HEK293 (cell line): ENCODE data around the gene CRY2.

Experiments
- CTCF ChIA-PET: fragments of 350-600 bp; formaldehyde crosslinking; extraction: SDS; loops from one replicate; lab custom pipeline; 2021; ENCODE audit warnings: antibody characterized with exemption; lab: Yijun Ruan, JAX
- POLR2A ChIA-PET: fragments of 300-600 bp; formaldehyde crosslinking; extraction: SDS; loops from one replicate; lab custom pipeline; 2020; ENCODE audit warnings: antibody characterized with exemption, inconsistent platforms; lab: Yijun Ruan, JAX
- H3K27ac ChIP-seq: fragments of 200-500 bp; sonication (Bioruptor generic); 2 replicates; pipeline ENCODE4 v1.5.1; 2014; ENCODE audit warnings: low read depth, low read length, control low read depth, inconsistent platforms; ENCODE audit errors: extremely low read depth
- H3K36me3 ChIP-seq, 2 experiments: fragments of 200-500 bp in 1 of 2; sonication (Bioruptor generic) in 1 of 2; 1 replicate in 1 of 2; 2 replicates in 1 of 2; pipeline ENCODE4 v1.5.1; 2014 to 2017; ENCODE audit warnings: inconsistent platforms in 2 of 2, low read length in 2 of 2; ENCODE audit not compliant: control insufficient read depth in 2 of 2, insufficient read depth in 1 of 2
- H3K4me1 ChIP-seq: fragments of 200-500 bp; sonication (Bioruptor generic); 2 replicates; pipeline ENCODE4 v1.5.1; 2014; ENCODE audit warnings: mild to moderate bottlenecking, low read length, inconsistent platforms; ENCODE audit not compliant: control insufficient read depth, insufficient read depth
- H3K4me3 ChIP-seq: 2 replicates; pipeline ENCODE4 v1.5.1; 2011; ENCODE audit warnings: low read depth, mild to moderate bottlenecking, control low read depth, low read length, moderate library complexity
- H3K9me3 ChIP-seq: fragments of 200-500 bp; sonication (Bioruptor generic); 2 replicates; pipeline ENCODE4 v1.5.1; 2014; ENCODE audit warnings: low read depth, low read length, inconsistent platforms; ENCODE audit not compliant: control insufficient read depth, insufficient read depth
- GLI4 ChIP-seq: fragments of 450-650 bp; formaldehyde crosslinking; IDR thresholded peaks from 2 replicates; pipeline ENCODE4 v1.5.1; 2016; ENCODE audit warnings: missing biosample characterization, missing genetic modification characterization
- IKZF3 ChIP-seq: fragments of 450-650 bp; IDR thresholded peaks from 2 replicates; pipeline ENCODE4 v1.5.0; 2018; ENCODE audit warnings: missing biosample characterization, mild to moderate bottlenecking, missing genetic modification characterization, moderate library complexity
- KLF16 ChIP-seq: fragments of 450-650 bp; formaldehyde crosslinking; IDR thresholded peaks from 2 replicates; pipeline ENCODE4 v1.5.1; 2017; ENCODE audit warnings: missing biosample characterization, missing genetic modification characterization
- KLF9 ChIP-seq: fragments of 450-650 bp; formaldehyde crosslinking; IDR thresholded peaks from 2 replicates; pipeline ENCODE4 v1.5.1; 2016; ENCODE audit warnings: missing biosample characterization, missing genetic modification characterization, low read depth
- RBAK ChIP-seq: fragments of 450-650 bp; formaldehyde crosslinking; IDR thresholded peaks from 2 replicates; pipeline ENCODE4 v1.5.1; 2016; ENCODE audit warnings: missing biosample characterization, missing genetic modification characterization
- YY1 ChIP-seq: fragments of 450-650 bp; formaldehyde crosslinking; IDR thresholded peaks from 2 replicates; pipeline ENCODE4 v1.5.1; 2018; ENCODE audit warnings: missing biosample characterization, missing genetic modification characterization
- ZBTB10 ChIP-seq: fragments of 450-650 bp; formaldehyde crosslinking; IDR thresholded peaks from 2 replicates; pipeline ENCODE4 v1.5.1; 2016; ENCODE audit warnings: missing biosample characterization, missing genetic modification characterization
- ZEB2 ChIP-seq: fragments of 450-650 bp; formaldehyde crosslinking; IDR thresholded peaks from 2 replicates; pipeline ENCODE4 v1.5.1; 2016; ENCODE audit warnings: missing biosample characterization, missing genetic modification characterization
- ZNF221 ChIP-seq: fragments of 450-650 bp; formaldehyde crosslinking; IDR thresholded peaks from 2 replicates; pipeline ENCODE4 v1.5.1; 2017; ENCODE audit warnings: missing biosample characterization, missing genetic modification characterization, borderline replicate concordance
- ZNF426 ChIP-seq: fragments of 450-650 bp; formaldehyde crosslinking; IDR thresholded peaks from 2 replicates; pipeline ENCODE4 v1.5.1; 2017; ENCODE audit warnings: missing biosample characterization, missing genetic modification characterization, mild to moderate bottlenecking, inconsistent platforms, moderate library complexity
- ZNF626 ChIP-seq: fragments of 450-650 bp; sonication (Bioruptor Pico); formaldehyde crosslinking; IDR thresholded peaks from 2 replicates; pipeline ENCODE4 v1.5.1; 2018; ENCODE audit warnings: missing biosample characterization, missing genetic modification characterization, inconsistent platforms
- ZNF768 ChIP-seq: fragments of 450-650 bp; formaldehyde crosslinking; IDR thresholded peaks from 2 replicates; pipeline ENCODE4 v1.5.1; 2018; ENCODE audit warnings: missing biosample characterization, mild to moderate bottlenecking, missing genetic modification characterization
- TF ChIP-seq, protein P1 (sequence below): fragments of 450-650 bp; IDR thresholded peaks from 2 replicates; pipeline ENCODE4 v1.5.1; 2018; ENCODE audit warnings: missing biosample characterization, mild to moderate bottlenecking, missing genetic modification characterization
- TF ChIP-seq, protein P2 (sequence below): fragments of 450-650 bp; formaldehyde crosslinking; IDR thresholded peaks from 2 replicates; pipeline ENCODE4 v1.5.1; 2016; ENCODE audit warnings: missing biosample characterization, missing genetic modification characterization

CRY2 gene

GRCh38 chr11:45828996-45829395 is 18.3 kb upstream of the CRY2 start (continued):
- TF ChIP-seq ZBTB10 (tag by site-specific recombination) (no peak), GLI4 (no peak), ZNF626 (tag by site-specific recombination) (no peak), ZNF426 (tag by site-specific recombination) (no peak)
- TF ChIP-seq, protein P1, sequence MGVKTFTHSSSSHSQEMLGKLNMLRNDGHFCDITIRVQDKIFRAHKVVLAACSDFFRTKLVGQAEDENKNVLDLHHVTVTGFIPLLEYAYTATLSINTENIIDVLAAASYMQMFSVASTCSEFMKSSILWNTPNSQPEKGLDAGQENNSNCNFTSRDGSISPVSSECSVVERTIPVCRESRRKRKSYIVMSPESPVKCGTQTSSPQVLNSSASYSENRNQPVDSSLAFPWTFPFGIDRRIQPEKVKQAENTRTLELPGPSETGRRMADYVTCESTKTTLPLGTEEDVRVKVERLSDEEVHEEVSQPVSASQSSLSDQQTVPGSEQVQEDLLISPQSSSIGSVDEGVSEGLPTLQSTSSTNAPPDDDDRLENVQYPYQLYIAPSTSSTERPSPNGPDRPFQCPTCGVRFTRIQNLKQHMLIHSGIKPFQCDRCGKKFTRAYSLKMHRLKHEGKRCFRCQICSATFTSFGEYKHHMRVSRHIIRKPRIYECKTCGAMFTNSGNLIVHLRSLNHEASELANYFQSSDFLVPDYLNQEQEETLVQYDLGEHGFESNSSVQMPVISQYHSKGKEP (tag by site-specific recombination): no peak

DNA sequence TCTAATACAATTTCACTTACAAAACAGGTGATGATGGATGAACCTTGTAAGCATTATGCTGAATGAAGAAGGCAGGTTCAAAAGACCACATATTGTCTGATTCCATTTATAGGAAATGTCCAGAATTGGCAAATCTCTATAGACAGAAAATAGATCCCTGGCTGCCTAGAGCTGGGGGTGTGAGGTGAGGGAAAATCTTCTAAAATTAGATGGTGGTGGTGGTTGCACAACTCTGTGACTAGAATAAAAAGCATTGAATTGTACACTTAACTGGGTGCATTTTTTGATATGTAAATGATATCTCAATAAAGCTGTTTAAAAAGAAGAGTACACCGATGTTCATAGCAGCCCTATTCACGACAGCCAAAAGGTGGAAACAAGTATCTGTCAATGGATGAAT is 16.7 kb upstream of the CRY2 start:
- CTCF ChIA-PET: interaction anchor here (0.7 to 1.8 kb wide), 2 partner anchors 12 to 49 kb away, joined by 3 to 14 read pairs; no protein-coding TSS in a partner anchor
- Histone ChIP-seq H3K27ac (no peak overlapping the region), H3K9me3 (no peaks in the 10 kb centered on the region), H3K4me1 (no peaks in the 10 kb centered on the region), H3K4me3 (no peak overlapping the region), H3K36me3 (no peaks in the 10 kb centered on the region)
- POLR2A ChIA-PET: no interaction called here
- TF ChIP-seq ZNF221 (tag by site-specific recombination) (no peak), GLI4 (no peak), KLF9 (tag by site-specific recombination) (no peak), KLF16 (no peak)
- TF ChIP-seq, all 188 proteins: peak for 0

DNA sequence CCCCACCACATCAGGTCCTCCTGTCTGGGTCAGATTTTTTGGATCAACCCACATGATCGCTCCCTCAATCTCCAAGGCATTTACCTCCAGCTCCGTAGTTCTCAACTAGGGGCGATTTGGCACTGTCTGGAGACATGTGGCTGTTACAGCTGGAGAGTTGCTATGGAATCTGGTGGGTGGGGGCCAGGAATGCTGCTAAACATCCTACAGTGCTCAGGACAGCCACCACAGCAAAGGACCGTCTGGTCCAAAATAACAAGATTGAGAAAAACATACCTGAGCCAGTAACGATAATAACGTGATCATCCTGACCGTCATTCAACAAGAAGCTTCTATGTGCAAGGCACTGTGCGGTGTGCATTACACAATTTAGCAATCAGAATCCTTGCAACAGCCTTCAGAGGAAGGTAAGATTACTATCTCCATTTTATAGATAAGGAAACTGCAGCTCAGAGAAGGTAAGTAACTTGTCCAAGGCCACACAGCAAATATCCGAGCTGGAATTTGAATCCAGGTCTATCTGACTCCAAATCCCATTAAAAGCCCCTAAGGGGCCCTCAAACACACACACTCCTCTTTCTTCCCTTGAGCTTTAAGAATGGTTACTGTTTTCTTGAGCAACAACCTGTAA is 14.3 kb upstream of the CRY2 start:
- ChIA-PET CTCF (interaction anchor here (0.8 to 1.6 kb wide), 2 partner anchors 10 to 21 kb away, joined by 3 to 12 read pairs; no protein-coding TSS in a partner anchor), POLR2A (no interaction called here)
- Histone ChIP-seq H3K4me1 (no peaks in the 10 kb centered on the region), H3K36me3 (no peaks in the 10 kb centered on the region), H3K9me3 (no peaks in the 10 kb centered on the region), H3K4me3 (no peak overlapping the region), H3K27ac (no peak overlapping the region)
- TF ChIP-seq YY1 (tag by site-specific recombination) (no peak), ZNF768 (tag by site-specific recombination) (peak; percentile 38; the same call in 1 of the 2 replicates), RBAK (tag by site-specific recombination) (no peak), IKZF3 (tag by site-specific recombination) (no peak), ZEB2 (tag by site-specific recombination) (no peak)
- TF ChIP-seq, protein P2, sequence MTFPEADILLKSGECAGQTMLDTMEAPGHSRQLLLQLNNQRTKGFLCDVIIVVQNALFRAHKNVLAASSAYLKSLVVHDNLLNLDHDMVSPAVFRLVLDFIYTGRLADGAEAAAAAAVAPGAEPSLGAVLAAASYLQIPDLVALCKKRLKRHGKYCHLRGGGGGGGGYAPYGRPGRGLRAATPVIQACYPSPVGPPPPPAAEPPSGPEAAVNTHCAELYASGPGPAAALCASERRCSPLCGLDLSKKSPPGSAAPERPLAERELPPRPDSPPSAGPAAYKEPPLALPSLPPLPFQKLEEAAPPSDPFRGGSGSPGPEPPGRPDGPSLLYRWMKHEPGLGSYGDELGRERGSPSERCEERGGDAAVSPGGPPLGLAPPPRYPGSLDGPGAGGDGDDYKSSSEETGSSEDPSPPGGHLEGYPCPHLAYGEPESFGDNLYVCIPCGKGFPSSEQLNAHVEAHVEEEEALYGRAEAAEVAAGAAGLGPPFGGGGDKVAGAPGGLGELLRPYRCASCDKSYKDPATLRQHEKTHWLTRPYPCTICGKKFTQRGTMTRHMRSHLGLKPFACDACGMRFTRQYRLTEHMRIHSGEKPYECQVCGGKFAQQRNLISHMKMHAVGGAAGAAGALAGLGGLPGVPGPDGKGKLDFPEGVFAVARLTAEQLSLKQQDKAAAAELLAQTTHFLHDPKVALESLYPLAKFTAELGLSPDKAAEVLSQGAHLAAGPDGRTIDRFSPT: no peak
